A673 (cell line): ENCODE results near the gene MXD3. TPM values are rescaled to one million over a fixed set of nuclear protein-coding genes. Genes with fewer than 3 reads are reported as not detected.

Experiments
- BruUV-seq: library from RNA; stranded (reverse); fragments of 400-500 nt; replicated peaks from 2 replicates; lab custom pipeline; 2021; lab: Mats Ljungman, UMichigan
- CTCF ChIA-PET: fragments of 300-600 bp; sonication (Branson Sonifier 250); formaldehyde crosslinking; loops from one replicate; lab custom pipeline; 2022; ENCODE audit warnings: antibody characterized with exemption; lab: Charles Lee
- POLR2A ChIA-PET: fragments of 300-600 bp; sonication (Branson Sonifier 250); formaldehyde crosslinking; loops from one replicate; lab custom pipeline; 2022; ENCODE audit warnings: antibody characterized with exemption; ENCODE audit not compliant: low non-redundant PET; lab: Charles Lee
- DNase-seq: peaks from one replicate; pipeline ENCODE4 v3.0.0-alpha.2; 2015; ENCODE audit warnings: low spot score
- H3K27ac ChIP-seq: fragments of 200-600 bp; sonication (generic); 2 replicates; pipeline ENCODE4 v1.5.1; 2016; ENCODE audit warnings: mixed run types, low read depth, mild to moderate bottlenecking, mixed read lengths, antibody characterized with exemption, low read length; ENCODE audit not compliant: poor library complexity, severe bottlenecking
- H3K27me3 ChIP-seq: fragments of 200-600 bp; sonication (generic); replicated peaks from 2 replicates; pipeline ENCODE4 v1.6.1; 2017; ENCODE audit warnings: mixed run types, low read depth, mild to moderate bottlenecking, mixed read lengths, antibody characterized with exemption, low read length; ENCODE audit not compliant: insufficient read depth, poor library complexity
- H3K36me3 ChIP-seq: fragments of 200-600 bp; sonication (generic); 2 replicates; pipeline ENCODE4 v1.6.1; 2016; ENCODE audit warnings: mixed run types, mild to moderate bottlenecking, mixed read lengths, antibody characterized with exemption, low read length; ENCODE audit not compliant: insufficient read depth, poor library complexity, severe bottlenecking
- H3K4me1 ChIP-seq: fragments of 200-600 bp; sonication (generic); 2 replicates; pipeline ENCODE4 v1.6.1; 2017; ENCODE audit warnings: mixed run types, mild to moderate bottlenecking, mixed read lengths, antibody characterized with exemption, low read length; ENCODE audit not compliant: insufficient read depth, poor library complexity, severe bottlenecking
- H3K4me3 ChIP-seq: fragments of 200-600 bp; sonication (generic); 2 replicates; pipeline ENCODE4 v1.5.1; 2016; ENCODE audit warnings: low read depth, mixed run types, mild to moderate bottlenecking, mixed read lengths, low read length; ENCODE audit not compliant: poor library complexity, severe bottlenecking
- H3K9me3 ChIP-seq: fragments of 200-600 bp; sonication (generic); 2 replicates; pipeline ENCODE4 v1.6.1; 2016; ENCODE audit warnings: mixed run types, low read depth, mild to moderate bottlenecking, mixed read lengths, antibody characterized with exemption, low read length; ENCODE audit not compliant: poor library complexity, severe bottlenecking
- EZH2 ChIP-seq: fragments of 200-600 bp; sonication (generic); IDR thresholded peaks from 2 replicates; pipeline ENCODE4 v1.6.1; 2017; ENCODE audit warnings: borderline replicate concordance, low read depth, mild to moderate bottlenecking, mixed read lengths, antibody characterized with exemption, low read length; ENCODE audit not compliant: poor library complexity, severe bottlenecking
- intact Hi-C: fragments of 100-400 bp; cut with micrococcal nuclease; formaldehyde crosslinking; loops from one replicate; pipeline ENCODE4 v1.10.0; 2022; ENCODE audit not compliant: unreplicated experiment
- total RNA-seq: library from RNA; stranded (reverse); gene quantifications from 2 replicates; pipeline ENCODE4 v1.2.3, GENCODE V29; 2021
- TF ChIP-seq, protein P1 (sequence below): fragments of 300-800, 200-600 bp; sonication (generic); conservative IDR thresholded peaks from 2 replicates; pipeline ENCODE4 v1.5.1; 2017; ENCODE audit warnings: low read depth, mild to moderate bottlenecking, antibody characterized with exemption, low read length, moderate library complexity, mixed read lengths

The MXD3 gene
- total RNA-seq, 1 experiment from 2014 or later, result 15.1 TPM

DNA sequence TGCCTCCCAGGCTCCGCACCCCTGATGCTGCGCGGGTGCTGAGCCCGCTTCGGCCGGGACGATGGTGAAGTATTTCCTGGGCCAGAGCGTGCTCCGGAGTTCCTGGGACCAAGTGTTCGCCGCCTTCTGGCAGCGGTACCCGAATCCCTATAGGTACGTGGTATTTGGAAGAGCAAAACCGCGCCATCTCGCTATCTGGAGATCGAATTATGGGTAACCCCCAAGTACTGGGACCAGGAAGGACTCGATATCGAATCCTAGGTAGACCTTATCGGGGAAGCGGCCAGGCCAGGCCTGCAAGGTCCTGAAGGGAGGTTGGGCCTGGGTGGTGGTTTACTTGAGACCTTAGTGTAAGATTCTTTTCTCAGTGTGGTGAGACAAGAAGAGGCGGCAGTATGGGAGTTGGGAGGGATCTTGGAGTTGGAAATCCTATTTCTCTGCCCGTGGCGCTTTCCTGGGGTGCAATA, 7.7 kb downstream of the MXD3 start:
- Histone ChIP-seq H3K4me3 (peak overlapping the region; percentile 88), H3K27ac (peak overlapping the region; percentile 87), H3K9me3 (no peaks in the 10 kb centered on the region), H3K27me3 (no peaks in the 10 kb centered on the region), H3K36me3 (peaks cover 32% of the 10 kb centered on the region), H3K4me1 (peaks cover 10% of the 10 kb centered on the region)
- no peak for DNase-seq
- intact Hi-C loops, result loop anchor here (2.0 kb wide), 1 partner anchor 151 kb away; no protein-coding TSS in a partner anchor
- TSS peak; percentile 70 for BruUV-seq
- POLR2A ChIA-PET, result no interaction called here
- CTCF ChIA-PET, result no interaction called here
- TF ChIP-seq, protein P1, sequence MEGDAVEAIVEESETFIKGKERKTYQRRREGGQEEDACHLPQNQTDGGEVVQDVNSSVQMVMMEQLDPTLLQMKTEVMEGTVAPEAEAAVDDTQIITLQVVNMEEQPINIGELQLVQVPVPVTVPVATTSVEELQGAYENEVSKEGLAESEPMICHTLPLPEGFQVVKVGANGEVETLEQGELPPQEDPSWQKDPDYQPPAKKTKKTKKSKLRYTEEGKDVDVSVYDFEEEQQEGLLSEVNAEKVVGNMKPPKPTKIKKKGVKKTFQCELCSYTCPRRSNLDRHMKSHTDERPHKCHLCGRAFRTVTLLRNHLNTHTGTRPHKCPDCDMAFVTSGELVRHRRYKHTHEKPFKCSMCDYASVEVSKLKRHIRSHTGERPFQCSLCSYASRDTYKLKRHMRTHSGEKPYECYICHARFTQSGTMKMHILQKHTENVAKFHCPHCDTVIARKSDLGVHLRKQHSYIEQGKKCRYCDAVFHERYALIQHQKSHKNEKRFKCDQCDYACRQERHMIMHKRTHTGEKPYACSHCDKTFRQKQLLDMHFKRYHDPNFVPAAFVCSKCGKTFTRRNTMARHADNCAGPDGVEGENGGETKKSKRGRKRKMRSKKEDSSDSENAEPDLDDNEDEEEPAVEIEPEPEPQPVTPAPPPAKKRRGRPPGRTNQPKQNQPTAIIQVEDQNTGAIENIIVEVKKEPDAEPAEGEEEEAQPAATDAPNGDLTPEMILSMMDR, result no peak
- no peak for TF ChIP-seq EZH2

DNA sequence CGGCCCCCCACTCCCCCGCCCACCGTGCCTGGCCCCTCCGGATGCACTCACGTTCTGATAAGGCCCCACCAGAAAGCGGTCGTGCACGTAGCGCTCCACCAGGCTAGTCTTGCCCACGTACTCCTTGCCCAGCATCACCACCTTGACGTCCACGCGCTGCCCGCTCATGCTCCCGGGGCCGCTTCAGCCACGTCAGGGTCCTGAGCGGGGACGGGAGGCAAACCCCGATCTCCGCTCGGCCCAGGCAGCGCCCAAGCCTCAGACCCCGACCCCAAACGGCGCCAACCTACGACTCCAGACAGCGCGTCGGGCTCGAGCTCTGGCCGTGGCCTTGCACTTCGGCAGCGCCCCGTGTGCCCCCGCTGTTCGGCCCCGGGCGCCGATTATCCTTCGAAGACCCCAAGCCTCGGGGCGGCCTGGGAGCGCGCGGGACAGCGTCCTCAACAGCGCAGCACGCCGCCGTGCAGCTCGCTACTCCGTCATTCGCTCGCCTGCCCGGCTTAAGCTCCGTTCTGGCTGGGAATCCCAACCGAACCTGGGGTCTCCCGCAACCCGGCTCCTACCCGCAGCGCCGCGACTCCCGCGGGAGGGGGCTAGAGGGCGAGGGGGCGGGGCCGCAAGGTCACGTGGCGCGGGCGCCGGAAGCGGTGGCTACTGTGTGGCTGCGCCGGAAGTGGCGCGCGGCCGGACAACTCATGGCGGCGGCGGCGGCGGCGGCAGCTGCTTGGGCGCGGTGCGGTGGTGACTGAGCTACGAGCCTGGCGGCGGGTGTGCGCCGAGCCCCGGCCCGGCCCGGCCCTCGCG, 8.4 kb downstream of the MXD3 start, which contains the start of the genes PRELID1 and RAB24:
TSS of gene PRELID1 (plus strand) at position 679 of the 804 bp plus-strand sequence. CDS start 187 bp downstream, outside the sequence.
TSS of gene RAB24 (minus strand) at position 599 of the 804 bp plus-strand sequence. CDS start at position 168, 431 bp downstream.
- Histone ChIP-seq H3K27me3 (no peaks in the 10 kb centered on the region), H3K36me3 (peaks cover 32% of the 10 kb centered on the region), H3K4me1 (peaks cover 10% of the 10 kb centered on the region), H3K4me3 (peak within 1 kb of the TSS; percentile 88), H3K27ac (peak within 1 kb of the TSS; percentile 87), H3K9me3 (no peaks in the 10 kb centered on the region)
- BruUV-seq, result no TSS peak
- ChIA-PET CTCF (no interaction called here), POLR2A (no interaction called here)
- DNase-seq, result peak; percentile 87
- intact Hi-C loops, result no loop called here
- TF ChIP-seq EZH2, result no peak
- TF ChIP-seq, protein P1, result peak; percentile 39; the same call in 1 of the 2 replicates

DNA sequence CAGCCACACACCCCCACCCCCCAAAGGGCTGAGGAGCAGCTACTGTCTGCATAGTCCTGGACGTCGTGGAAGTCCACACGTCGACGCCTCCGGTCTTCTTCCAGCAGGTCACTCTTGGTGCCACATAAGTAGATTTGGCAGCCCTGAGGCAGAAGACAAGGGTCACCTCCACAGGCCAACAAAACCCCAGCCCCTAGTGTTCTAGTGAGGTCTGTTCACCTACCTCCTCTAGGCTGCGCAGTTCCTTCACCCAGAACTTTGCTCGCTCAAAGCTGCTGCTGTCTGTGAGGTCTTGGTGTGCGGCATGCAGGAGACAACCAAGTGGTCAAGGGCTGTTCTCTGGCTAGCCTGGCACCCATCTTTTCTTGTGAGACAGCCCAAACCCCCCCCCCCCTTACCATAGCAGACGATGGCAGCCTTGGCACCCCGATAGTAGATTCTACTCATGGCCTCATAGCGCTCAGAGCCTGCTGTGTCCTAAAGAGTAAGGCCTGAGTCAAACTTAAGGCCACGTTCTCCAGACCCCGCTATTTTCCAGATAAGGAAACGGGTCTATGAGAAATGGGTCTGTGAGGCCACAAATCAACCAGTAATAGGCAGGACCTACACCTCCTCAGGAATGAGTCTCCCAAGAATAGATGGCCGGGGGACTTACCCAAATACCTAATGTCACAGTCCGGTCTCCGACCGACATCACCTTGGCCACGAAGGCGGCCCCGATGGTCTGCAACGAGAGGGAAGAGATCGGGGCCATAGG, 9.2 kb downstream of the MXD3 start:
- BruUV-seq, result no TSS peak
- H3K27me3 ChIP-seq, result no peaks in the 10 kb centered on the region
- H3K36me3 ChIP-seq, result peaks cover 29% of the 10 kb centered on the region
- DNase-seq, result no peak
- intact Hi-C loops, result no loop called here
- CTCF ChIA-PET, result no interaction called here
- no peaks in the 10 kb centered on the region for H3K9me3 ChIP-seq
- peaks cover 10% of the 10 kb centered on the region for H3K4me1 ChIP-seq
- POLR2A ChIA-PET, result no interaction called here
- TF ChIP-seq EZH2, result no peak
- TF ChIP-seq, protein P1, result no peak
- H3K4me3 ChIP-seq, result peak overlapping the region; percentile 88
- peak overlapping the region; percentile 87 for H3K27ac ChIP-seq
